Astrocyte (in vitro differentiated cells and primary cell): Measurements from ENCODE around the gene PCDHB9.
"Not testable (repeated sequence)": the region's sequence is repeated elsewhere in the genome, so short reads cannot be mapped to it uniquely, and the experiment has no call there.

ENCODE experiments used
- CTCF ChIP-seq: IDR thresholded peaks from 2 replicates; pipeline ENCODE4 v1.5.1; 2011; ENCODE audit warnings: low read depth, mild to moderate bottlenecking, inconsistent platforms, low read length, moderate library complexity; ENCODE audit not compliant: insufficient read depth
- EZH2 ChIP-seq: IDR thresholded peaks from 2 replicates; pipeline ENCODE4 v1.6.1; 2012; ENCODE audit warnings: mild to moderate bottlenecking, low read length, inconsistent platforms; ENCODE audit not compliant: insufficient read depth

- not testable (repeated sequence) for TF ChIP-seq EZH2, CTCF
These were observed 26.8 kb downstream of the PCDHB9 start, which contains the start of gene PCDHB13 for GRCh38 chr5:141213656-141214339.
